Measurements from ENCODE around the gene LOXL4.

The LOXL4 gene

DNA sequence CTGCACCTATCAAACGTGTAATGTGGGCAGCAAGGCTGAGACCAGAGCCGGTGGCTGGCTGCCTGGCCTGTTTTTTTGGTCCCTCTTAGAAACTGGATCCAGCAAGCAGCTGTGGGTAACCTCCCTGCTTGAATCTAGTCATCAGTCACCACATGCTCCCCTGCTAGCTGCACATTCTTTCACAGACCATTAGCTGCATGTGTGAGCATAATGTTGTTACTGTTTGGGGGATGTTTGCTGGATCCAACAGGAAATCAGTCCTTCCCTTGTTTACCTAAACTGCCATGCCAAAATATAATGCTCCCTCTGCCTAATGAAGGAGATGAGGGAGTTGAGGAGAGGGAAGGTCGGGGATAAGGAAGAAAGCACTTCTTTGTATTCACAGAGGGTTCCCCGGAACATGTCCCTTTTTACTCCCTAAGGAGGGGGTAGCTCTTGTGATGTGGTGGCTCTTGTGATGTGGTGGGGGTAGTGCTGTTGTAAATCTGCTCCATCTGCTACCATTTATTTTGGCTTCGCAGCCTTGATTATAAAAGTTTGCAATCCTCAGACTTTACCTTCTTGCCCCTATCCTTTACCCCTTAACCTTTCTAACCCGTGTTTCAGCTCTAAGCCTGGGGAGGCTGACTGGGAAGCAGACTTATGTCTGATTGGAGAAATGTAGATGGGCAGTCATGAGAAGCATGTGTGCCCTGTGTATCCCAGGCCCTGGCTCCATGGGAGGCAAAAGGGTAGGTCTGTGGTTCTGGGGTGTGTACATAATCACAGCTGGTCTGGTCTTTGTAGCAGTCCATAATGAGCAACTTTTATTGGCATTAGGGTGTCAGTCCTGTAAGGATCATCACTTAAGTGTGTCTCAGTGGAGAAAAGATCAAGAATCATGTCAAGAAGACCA, 20.8 kb downstream of the LOXL4 start:
- TF ChIP-seq, protein P1, sequence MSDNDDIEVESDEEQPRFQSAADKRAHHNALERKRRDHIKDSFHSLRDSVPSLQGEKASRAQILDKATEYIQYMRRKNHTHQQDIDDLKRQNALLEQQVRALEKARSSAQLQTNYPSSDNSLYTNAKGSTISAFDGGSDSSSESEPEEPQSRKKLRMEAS (IDR thresholded peaks at IDR 0.05; ENCODE audit: low read depth, low read length): no peak
- TF ChIP-seq, protein P2, sequence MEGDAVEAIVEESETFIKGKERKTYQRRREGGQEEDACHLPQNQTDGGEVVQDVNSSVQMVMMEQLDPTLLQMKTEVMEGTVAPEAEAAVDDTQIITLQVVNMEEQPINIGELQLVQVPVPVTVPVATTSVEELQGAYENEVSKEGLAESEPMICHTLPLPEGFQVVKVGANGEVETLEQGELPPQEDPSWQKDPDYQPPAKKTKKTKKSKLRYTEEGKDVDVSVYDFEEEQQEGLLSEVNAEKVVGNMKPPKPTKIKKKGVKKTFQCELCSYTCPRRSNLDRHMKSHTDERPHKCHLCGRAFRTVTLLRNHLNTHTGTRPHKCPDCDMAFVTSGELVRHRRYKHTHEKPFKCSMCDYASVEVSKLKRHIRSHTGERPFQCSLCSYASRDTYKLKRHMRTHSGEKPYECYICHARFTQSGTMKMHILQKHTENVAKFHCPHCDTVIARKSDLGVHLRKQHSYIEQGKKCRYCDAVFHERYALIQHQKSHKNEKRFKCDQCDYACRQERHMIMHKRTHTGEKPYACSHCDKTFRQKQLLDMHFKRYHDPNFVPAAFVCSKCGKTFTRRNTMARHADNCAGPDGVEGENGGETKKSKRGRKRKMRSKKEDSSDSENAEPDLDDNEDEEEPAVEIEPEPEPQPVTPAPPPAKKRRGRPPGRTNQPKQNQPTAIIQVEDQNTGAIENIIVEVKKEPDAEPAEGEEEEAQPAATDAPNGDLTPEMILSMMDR (IDR thresholded peaks at IDR 0.05; ENCODE audit: low read depth, low read length): no peak
- TF ChIP-seq MYC (IDR thresholded peaks at IDR 0.05; ENCODE audit: low read depth, low read length) (no peak), POLR2A (IDR thresholded peaks at IDR 0.05; ENCODE audit: extremely low read depth, insufficient read length) (no peak)
- no peak overlapping the region for H3K4me3 ChIP-seq (ENCODE audit: low read depth, low read length)
- DNase-seq (ENCODE audit: low read depth): no peak

DNA sequence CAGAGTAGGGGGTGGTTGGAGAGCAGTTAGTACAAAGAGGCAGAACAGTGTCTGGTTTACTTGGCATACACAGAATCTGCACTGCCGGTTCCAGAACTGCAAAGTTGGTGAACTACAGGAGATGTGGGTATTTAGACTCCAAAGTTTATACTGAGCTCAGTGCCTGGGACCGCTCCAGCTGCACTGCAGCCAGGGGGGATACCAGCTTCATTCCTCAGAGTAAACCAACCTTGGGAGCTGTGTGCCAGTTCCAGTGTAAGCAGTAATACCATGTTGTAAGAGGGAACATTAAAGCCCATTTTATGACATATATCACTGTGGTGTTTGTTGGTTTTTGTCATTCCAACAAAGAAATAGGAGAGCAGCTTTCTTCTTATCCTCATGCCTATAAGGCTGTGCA, 23.4 kb downstream of the LOXL4 start:
- no peak for DNase-seq (ENCODE audit: low read depth)
- TF ChIP-seq POLR2A (IDR thresholded peaks at IDR 0.05; ENCODE audit: extremely low read depth, insufficient read length) (no peak), MYC (IDR thresholded peaks at IDR 0.05; ENCODE audit: low read depth, low read length) (no peak)
- TF ChIP-seq, protein P1 (IDR thresholded peaks at IDR 0.05; ENCODE audit: low read depth, low read length): no peak
- TF ChIP-seq, protein P2 (IDR thresholded peaks at IDR 0.05; ENCODE audit: low read depth, low read length): no peak
- H3K4me3 ChIP-seq (ENCODE audit: low read depth, low read length): no peak overlapping the region

DNA sequence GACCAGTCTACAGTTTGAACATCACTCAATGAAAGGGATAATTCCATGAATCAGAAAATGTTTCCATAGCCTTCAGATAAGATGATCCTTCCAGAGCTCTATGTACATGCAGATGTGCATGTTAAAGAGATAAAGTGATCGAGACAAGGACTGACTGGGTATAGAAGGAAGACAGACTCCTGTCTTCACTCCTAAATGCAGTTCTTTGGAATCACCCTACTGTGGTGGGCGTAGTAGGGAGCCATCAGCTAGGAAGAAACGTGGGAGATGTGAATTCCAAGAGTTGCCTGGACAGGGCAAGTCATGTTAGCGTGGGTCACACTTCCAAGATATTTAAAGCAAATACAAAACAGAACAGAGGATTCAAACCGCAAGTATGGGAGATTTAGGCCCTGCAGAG, 23.9 kb downstream of the LOXL4 start:
- TF ChIP-seq, protein P1 (IDR thresholded peaks at IDR 0.05; ENCODE audit: low read depth, low read length): no peak
- TF ChIP-seq, protein P2 (IDR thresholded peaks at IDR 0.05; ENCODE audit: low read depth, low read length): no peak
- TF ChIP-seq POLR2A (IDR thresholded peaks at IDR 0.05; ENCODE audit: extremely low read depth, insufficient read length) (no peak), MYC (IDR thresholded peaks at IDR 0.05; ENCODE audit: low read depth, low read length) (no peak)
- DNase-seq (ENCODE audit: low read depth): no peak

DNA sequence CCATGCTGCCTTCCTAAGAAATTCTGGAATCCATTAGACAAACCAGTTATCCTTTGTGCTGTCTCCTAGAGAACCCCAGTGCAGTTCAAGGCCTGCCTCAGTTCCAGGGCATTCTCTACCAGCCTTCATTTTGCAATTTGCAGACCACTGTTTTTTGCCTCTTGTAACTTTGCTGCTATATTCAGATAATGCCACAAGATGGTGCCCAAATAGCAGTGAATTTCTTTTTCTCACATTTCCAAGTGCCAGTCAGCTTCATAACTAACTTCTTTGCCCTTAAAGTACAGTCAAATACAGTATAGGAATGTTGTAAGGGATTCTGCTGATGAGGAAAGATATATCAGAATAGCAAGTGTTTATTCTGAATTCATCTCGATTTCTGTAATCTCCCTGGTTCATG, 25.2 kb downstream of the LOXL4 start:
- H3K4me3 ChIP-seq (ENCODE audit: low read depth, low read length): no peak overlapping the region
- DNase-seq (ENCODE audit: low read depth): peak; percentile 61
- TF ChIP-seq, protein P2 (IDR thresholded peaks at IDR 0.05; ENCODE audit: low read depth, low read length): peak; percentile 52
- no peak for TF ChIP-seq MYC (IDR thresholded peaks at IDR 0.05; ENCODE audit: low read depth, low read length)

More for the DNA sequence above, 23.9 kb downstream of the LOXL4 start:
- no peak overlapping the region for H3K4me3 ChIP-seq (ENCODE audit: low read depth, low read length)

DNA sequence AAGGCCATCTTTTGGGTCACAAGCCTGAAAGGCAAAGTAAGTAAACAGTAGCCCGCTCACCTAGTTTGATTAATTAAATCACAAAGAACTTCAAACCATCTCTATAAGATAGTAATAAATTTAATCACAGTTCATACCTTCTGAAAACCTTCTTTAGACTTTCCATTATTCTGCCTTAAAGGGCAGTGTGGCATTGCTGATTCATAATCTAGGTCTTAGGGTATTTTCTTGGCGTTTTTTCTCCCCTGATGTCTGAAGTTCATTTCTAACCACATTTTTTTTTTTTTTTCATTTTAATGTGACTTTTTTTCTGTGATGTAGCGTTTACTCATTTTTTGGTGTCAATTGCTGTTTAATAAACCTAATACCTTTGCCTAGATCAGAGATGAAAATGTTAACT, 27.5 kb downstream of the LOXL4 start:
- H3K4me3 ChIP-seq (ENCODE audit: low read depth, low read length): no peak overlapping the region
- TF ChIP-seq MYC (IDR thresholded peaks at IDR 0.05; ENCODE audit: low read depth, low read length) (no peak), POLR2A (IDR thresholded peaks at IDR 0.05; ENCODE audit: extremely low read depth, insufficient read length) (no peak)
- TF ChIP-seq, protein P1 (IDR thresholded peaks at IDR 0.05; ENCODE audit: low read depth, low read length): no peak
- TF ChIP-seq, protein P2 (IDR thresholded peaks at IDR 0.05; ENCODE audit: low read depth, low read length): no peak
- no peak for DNase-seq (ENCODE audit: low read depth)

Measured in NB4 (cell line).